Left renal cortex interstitium (tissue), 4 donors: ENCODE measurements around the gene MCTP1. TPM values are rescaled to one million over a fixed set of nuclear protein-coding genes. Genes with fewer than 3 reads are reported as not detected.
"Not testable (repeated sequence)": the region's sequence is repeated elsewhere in the genome, so short reads cannot be mapped to it uniquely, and the experiment has no call there.

Source experiments
- DNase-seq, 4 donors: peaks; one replicate each; pipeline ENCODE4 v3.0.0-alpha.2; 2013; ENCODE audit warnings: low read depth in 4 of 4, low spot score in 2 of 4, missing footprints in 1 of 4
- polyA plus RNA-seq, 4 donors: library from polyadenylated mRNA; unstranded; fragments of 120-200 nt; gene quantifications; one replicate each; pipeline ENCODE4 v1.2.1, GENCODE V29; 2013; ENCODE audit not compliant: insufficient read length in 4 of 4

MCTP1 gene
- polyA plus RNA-seq, 4 donors = 3.8 to 6.8 (median 5.1) TPM

- no peak for DNase-seq
Observed at GRCh38 chr5:95191330-95191729, 93.6 kb downstream of the MCTP1 start.

GRCh38 chr5:95184924-95185323 is 100.0 kb downstream of the MCTP1 start:
- DNase-seq = no peak

- DNase-seq = no peak
Observed at GRCh38 chr5:95181644-95182043, 103.2 kb downstream of the MCTP1 start.

GRCh38 chr5:95178046-95178651 is 106.7 kb downstream of the MCTP1 start:
- DNase-seq = no peak

- DNase-seq = no peak
Observed at GRCh38 chr5:95177456-95177855, 107.4 kb downstream of the MCTP1 start.

- no peak for DNase-seq
Observed at GRCh38 chr5:95175106-95175505, 109.8 kb downstream of the MCTP1 start.

- no peak for DNase-seq
Observed at GRCh38 chr5:95172659-95173058, 112.2 kb downstream of the MCTP1 start.

GRCh38 chr5:95164861-95165260 is 120.0 kb downstream of the MCTP1 start:
- DNase-seq = no peak

GRCh38 chr5:95163079-95163478 is 121.8 kb downstream of the MCTP1 start:
- DNase-seq = no peak

GRCh38 chr5:95162231-95162992 is 122.5 kb downstream of the MCTP1 start:
- DNase-seq = no peak

GRCh38 chr5:95159603-95160002 is 125.3 kb downstream of the MCTP1 start:
- no peak for DNase-seq

GRCh38 chr5:95155888-95156287 is 129.0 kb downstream of the MCTP1 start:
- no peak for DNase-seq

- DNase-seq = no peak
Observed at GRCh38 chr5:95153511-95153910, 131.4 kb downstream of the MCTP1 start.

GRCh38 chr5:95152535-95152934 is 132.4 kb downstream of the MCTP1 start:
- DNase-seq = no peak

GRCh38 chr5:95152131-95152530 is 132.8 kb downstream of the MCTP1 start:
- no peak for DNase-seq

- DNase-seq = no peak
Observed at GRCh38 chr5:95151694-95152093, 133.2 kb downstream of the MCTP1 start.

GRCh38 chr5:95149387-95149786 is 135.5 kb downstream of the MCTP1 start:
- DNase-seq = no peak

GRCh38 chr5:95148453-95148852 is 136.4 kb downstream of the MCTP1 start:
- no peak for DNase-seq

GRCh38 chr5:95143858-95144257 is 141.0 kb downstream of the MCTP1 start:
- DNase-seq = not testable (repeated sequence)

- DNase-seq = no peak
Observed at GRCh38 chr5:95142145-95142544, 142.7 kb downstream of the MCTP1 start.

- no peak for DNase-seq
Observed at GRCh38 chr5:95141141-95141540, 143.8 kb downstream of the MCTP1 start.

- DNase-seq = no peak
Observed at GRCh38 chr5:95134326-95134725, 150.6 kb downstream of the MCTP1 start.
